ENCODE data around the gene PYGL. TPM values are rescaled to one million over a fixed set of nuclear protein-coding genes. Genes with fewer than 3 reads are reported as not detected.

Gene PYGL
- 79.2 and 93.2 TPM in 2 replicates for total RNA-seq

DNA sequence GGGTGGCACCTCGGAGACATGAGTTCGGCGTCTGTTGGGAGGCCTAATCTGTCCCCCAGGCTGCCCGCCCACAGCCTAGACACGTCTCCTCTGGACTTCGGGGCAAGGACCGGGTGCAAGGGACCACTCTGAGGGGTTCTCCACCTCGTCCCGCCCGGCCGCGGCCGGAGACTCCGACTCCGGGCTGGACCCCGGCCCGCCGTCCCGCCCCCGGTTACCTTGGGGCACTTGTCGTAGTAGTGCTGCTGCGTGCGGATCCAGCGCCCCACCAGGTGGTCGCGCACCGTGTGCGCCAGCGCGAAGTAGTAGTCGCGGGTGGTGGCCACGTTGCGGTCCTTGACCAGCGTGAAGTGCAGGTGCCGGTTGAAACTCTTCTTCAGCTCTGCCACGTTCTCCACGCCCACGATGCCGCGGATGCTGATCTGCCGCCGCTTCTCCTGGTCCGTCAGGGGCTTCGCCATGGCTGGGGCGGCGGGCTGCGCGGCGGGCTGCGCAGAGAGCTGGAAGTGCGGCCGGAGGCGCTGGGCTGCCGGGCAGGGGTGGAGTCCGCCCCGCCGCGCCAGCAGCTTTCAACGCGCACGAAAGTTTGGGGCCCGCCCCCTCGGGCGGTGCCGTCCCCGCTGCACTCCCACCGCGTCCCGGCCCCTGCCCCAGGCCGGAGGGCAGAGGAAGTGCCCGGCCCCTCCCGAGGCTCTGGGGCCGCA, at the start of gene PYGL:
PYGL (minus strand) TSS at position 541 of the 704 bp plus-strand sequence; CDS start at position 461, 80 bp downstream.

DNA sequence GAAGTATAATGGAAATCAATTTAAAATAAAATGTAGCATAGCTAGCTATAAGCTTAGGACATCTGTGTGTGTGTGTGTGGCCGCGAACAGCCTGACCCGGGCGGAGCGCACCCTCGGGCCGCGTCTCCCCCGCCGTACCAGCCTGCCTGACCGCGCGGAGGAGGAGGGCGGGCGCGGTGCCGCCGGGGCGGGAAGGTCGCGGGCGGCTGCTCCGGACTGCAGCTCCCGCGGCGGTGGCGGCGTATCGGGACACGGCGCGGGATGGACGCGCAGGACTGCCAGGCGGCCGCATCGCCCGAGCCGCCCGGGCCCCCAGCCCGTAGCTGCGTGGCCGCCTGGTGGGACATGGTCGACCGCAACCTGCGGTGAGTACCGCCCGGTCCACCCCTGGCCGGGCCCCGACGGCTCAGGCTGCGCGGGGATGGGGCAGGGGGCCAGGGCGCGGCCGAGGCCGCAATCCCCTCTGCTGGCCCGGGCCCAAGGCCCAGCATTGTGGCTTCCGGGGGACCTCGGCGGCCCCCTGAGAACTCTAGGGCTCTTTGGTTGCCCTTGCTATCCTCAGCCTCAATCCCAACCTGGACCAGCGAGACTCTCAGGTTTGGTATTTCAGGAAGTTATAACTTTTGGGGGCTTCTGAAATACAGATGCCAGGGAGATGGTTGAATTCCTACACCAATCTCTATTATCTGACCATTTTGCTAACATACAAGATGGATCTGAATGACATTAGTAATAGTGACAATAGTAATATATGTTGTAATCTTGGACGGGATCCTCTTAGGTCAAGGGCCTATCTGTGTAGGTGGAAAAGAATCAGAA, 72.2 kb downstream of the PYGL start, which contains the start of gene ABHD12B:
ABHD12B (plus strand) TSS at position 140 of the 819 bp plus-strand sequence; CDS start at position 262, 122 bp downstream.

Other genes with a start within 250 kb of the PYGL start
- gene NIN, start 113.3 kb downstream of the PYGL start, total RNA-seq, result 33.8 and 34.0 TPM in 2 replicates
- not detected in 2 replicates for gene ABHD12B, start 72.4 kb downstream of the PYGL start, total RNA-seq
- gene TRIM9, start 150.6 kb upstream of the PYGL start, total RNA-seq, result not detected in 2 replicates